Karpas-422 (cell line): ENCODE results near the gene HNRNPUL1. TPM values are rescaled to one million over a fixed set of nuclear protein-coding genes. Genes with fewer than 3 reads are reported as not detected.

Experiments used
- DNase-seq: peaks from one replicate; pipeline ENCODE4 v3.0.0-alpha.2; 2015
- H2AFZ ChIP-seq: fragments of 200-600 bp; sonication (generic); 2 replicates; pipeline ENCODE4 v1.6.1; 2014; ENCODE audit warnings: antibody characterized with exemption, low read length, mixed read lengths
- H3K27ac ChIP-seq: fragments of 200-600 bp; sonication (generic); 2 replicates; pipeline ENCODE4 v1.5.1; 2014; ENCODE audit warnings: mild to moderate bottlenecking, low read length, moderate library complexity
- H3K27me3 ChIP-seq: fragments of 200-600 bp; sonication (generic); 2 replicates; pipeline ENCODE4 v1.6.1; 2014; ENCODE audit warnings: low read length, mixed read lengths
- H3K36me3 ChIP-seq: fragments of 200-600 bp; sonication (generic); 2 replicates; pipeline ENCODE4 v1.6.1; 2014; ENCODE audit warnings: low read length, mixed read lengths; ENCODE audit not compliant: insufficient read depth
- H3K4me1 ChIP-seq: fragments of 200-600 bp; sonication (generic); 2 replicates; pipeline ENCODE4 v1.6.1; 2014; ENCODE audit warnings: mild to moderate bottlenecking, low read length, mixed read lengths
- H3K4me2 ChIP-seq: fragments of 200-600 bp; sonication (generic); 2 replicates; pipeline ENCODE4 v1.6.1; 2014; ENCODE audit warnings: low read length, low read depth, mild to moderate bottlenecking; ENCODE audit not compliant: poor library complexity, severe bottlenecking
- H3K4me3 ChIP-seq: fragments of 200-600 bp; sonication (generic); 2 replicates; pipeline ENCODE4 v1.5.1; 2014; ENCODE audit warnings: mild to moderate bottlenecking, antibody characterized with exemption, low read length, mixed read lengths
- H3K79me2 ChIP-seq: fragments of 200-600 bp; sonication (generic); 2 replicates; pipeline ENCODE4 v1.6.1; 2014; ENCODE audit warnings: mild to moderate bottlenecking, low read length, mixed read lengths
- H3K9ac ChIP-seq: fragments of 200-600 bp; sonication (generic); 2 replicates; pipeline ENCODE4 v1.6.0; 2014; ENCODE audit warnings: low read length
- H3K9me2 ChIP-seq: fragments of 200-600 bp; sonication (generic), shearing (Covaris generic); replicated peaks from 2 replicates; pipeline ENCODE4 v1.6.0; 2014; ENCODE audit warnings: mild to moderate bottlenecking, low read length, moderate library complexity; ENCODE audit not compliant: insufficient read depth
- H3K9me3 ChIP-seq: fragments of 300-700, 200-600 bp; sonication (generic); 2 replicates; pipeline ENCODE4 v1.6.1; 2014; ENCODE audit warnings: low read length, mixed read lengths
- H4K20me1 ChIP-seq: fragments of 200-600 bp; sonication (generic); 2 replicates; pipeline ENCODE4 v1.6.1; 2014; ENCODE audit warnings: mild to moderate bottlenecking, antibody characterized with exemption, low read length, low read depth; ENCODE audit not compliant: insufficient read depth
- total RNA-seq: library from RNA; depleted of rRNA; stranded (reverse); fragments of >200 nt; shearing (Covaris generic); gene quantifications from 2 replicates; pipeline ENCODE4 v1.2.3, GENCODE V29; 2014; ENCODE audit warnings: low replicate concordance

HNRNPUL1 gene
- total RNA-seq, 1 experiment from 2014 or later = 99.4 TPM

DNA sequence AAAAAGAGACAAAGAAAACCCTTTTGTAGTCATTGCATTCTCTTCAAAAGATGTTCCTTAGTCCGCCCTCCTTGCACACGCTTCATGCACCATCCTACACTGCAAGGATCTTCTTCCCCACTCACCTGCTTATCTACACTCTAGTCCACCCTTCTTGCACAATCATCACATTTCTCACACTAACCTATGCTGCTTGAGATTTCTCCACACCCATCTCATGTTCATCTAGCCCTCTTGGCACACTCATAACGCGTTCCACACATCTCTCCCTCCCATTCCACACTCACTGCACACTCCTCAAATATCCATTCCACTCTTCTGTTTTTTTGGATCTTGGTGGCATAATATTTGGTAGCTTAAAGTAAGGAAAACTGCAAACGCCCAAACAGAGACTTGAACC, 22.3 kb upstream of the HNRNPUL1 start:
- Histone ChIP-seq H3K79me2 (no peaks in the 10 kb centered on the region), H3K27ac (no peak overlapping the region), H3K4me1 (no peaks in the 10 kb centered on the region), H3K4me2 (no peak overlapping the region), H3K9ac (no peak overlapping the region), H4K20me1 (no peaks in the 10 kb centered on the region), H2AFZ (no peak overlapping the region), H3K9me3 (no peaks in the 10 kb centered on the region), H3K9me2 (no peaks in the 10 kb centered on the region), H3K36me3 (no peaks in the 10 kb centered on the region), H3K4me3 (no peak overlapping the region), H3K27me3 (no peaks in the 10 kb centered on the region)
- DNase-seq = no peak

DNA sequence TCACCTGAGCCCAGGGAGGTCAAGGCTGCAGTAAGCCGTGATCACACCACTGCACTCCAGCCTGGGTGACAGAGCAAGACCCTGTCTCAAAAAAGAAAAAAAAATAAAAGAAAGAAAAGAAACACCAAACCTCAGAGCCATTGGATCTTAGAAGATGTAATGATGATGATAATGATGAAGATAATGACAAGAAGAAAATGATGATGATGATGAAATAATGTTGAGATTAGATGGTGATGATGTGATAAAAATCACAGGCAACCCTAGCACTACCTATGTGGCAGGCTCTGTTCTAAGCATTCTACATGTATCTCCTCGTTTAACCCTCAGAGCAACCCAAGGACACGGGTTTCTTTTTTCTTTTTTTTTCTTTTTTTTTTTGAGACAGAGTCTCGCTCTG, 20.1 kb upstream of the HNRNPUL1 start:
- Histone ChIP-seq H3K9me3 (no peaks in the 10 kb centered on the region), H3K4me2 (no peak overlapping the region), H3K36me3 (no peaks in the 10 kb centered on the region), H4K20me1 (no peaks in the 10 kb centered on the region), H3K4me1 (no peaks in the 10 kb centered on the region), H3K9me2 (no peaks in the 10 kb centered on the region), H3K27ac (no peak overlapping the region), H3K9ac (no peak overlapping the region), H2AFZ (no peak overlapping the region), H3K79me2 (no peaks in the 10 kb centered on the region), H3K27me3 (no peaks in the 10 kb centered on the region), H3K4me3 (no peak overlapping the region)
- DNase-seq = no peak

DNA sequence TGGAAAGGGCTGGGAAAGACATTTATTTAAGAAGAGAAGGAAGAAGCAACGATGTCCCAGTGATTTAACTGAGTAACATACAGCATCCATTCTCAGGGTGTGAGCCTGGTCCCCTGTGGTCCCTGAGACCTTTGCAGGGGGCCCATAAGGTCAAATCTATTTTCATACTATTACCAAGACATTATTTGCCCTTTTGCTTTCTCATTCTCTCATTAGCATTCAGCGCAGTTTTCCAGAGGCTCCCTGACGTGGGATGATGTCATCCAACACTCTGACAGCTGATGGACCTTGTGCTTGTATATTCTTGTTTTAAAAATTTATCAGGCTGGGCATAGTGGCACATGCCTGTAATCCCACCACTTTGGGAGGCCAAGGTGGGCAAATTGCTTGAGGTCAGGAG, 18.3 kb upstream of the HNRNPUL1 start:
- Histone ChIP-seq H3K4me3 (no peak overlapping the region), H3K36me3 (no peaks in the 10 kb centered on the region), H3K9me3 (no peaks in the 10 kb centered on the region), H3K9me2 (no peaks in the 10 kb centered on the region), H4K20me1 (no peaks in the 10 kb centered on the region), H3K4me1 (no peaks in the 10 kb centered on the region), H3K79me2 (no peaks in the 10 kb centered on the region), H2AFZ (no peak overlapping the region), H3K9ac (no peak overlapping the region), H3K27me3 (no peaks in the 10 kb centered on the region), H3K27ac (no peak overlapping the region), H3K4me2 (no peak overlapping the region)
- no peak for DNase-seq

DNA sequence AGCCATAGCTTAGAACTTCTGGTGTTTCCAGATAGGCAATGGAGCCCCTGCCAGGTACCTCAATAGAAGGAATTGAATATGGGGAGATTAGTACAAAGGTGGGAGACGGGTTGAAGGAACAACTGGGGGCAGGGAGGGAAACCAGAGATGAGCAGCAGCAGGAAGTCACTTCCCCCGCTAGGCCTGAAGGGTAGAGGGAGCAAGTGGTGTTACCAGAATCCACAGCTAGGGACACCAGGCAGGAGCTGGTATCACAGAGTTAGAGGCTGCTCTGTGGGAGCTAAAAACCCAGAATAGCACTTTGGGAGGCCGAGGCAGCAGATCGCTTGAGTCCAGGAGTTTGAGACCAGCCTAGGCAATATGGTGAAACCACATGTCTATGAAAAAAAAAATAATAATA, 15.3 kb upstream of the HNRNPUL1 start:
- H3K4me3 ChIP-seq = no peak overlapping the region
- no peak overlapping the region for H3K4me2 ChIP-seq
- no peaks in the 10 kb centered on the region for H3K27me3 ChIP-seq
- no peaks in the 10 kb centered on the region for H3K9me2 ChIP-seq
- no peak for DNase-seq
- no peaks in the 10 kb centered on the region for H3K79me2 ChIP-seq
- H3K36me3 ChIP-seq = no peaks in the 10 kb centered on the region
- no peak overlapping the region for H3K27ac ChIP-seq
- H2AFZ ChIP-seq = no peak overlapping the region
- H4K20me1 ChIP-seq = no peaks in the 10 kb centered on the region
- no peaks in the 10 kb centered on the region for H3K4me1 ChIP-seq
- H3K9me3 ChIP-seq = no peaks in the 10 kb centered on the region
- H3K9ac ChIP-seq = no peak overlapping the region

DNA sequence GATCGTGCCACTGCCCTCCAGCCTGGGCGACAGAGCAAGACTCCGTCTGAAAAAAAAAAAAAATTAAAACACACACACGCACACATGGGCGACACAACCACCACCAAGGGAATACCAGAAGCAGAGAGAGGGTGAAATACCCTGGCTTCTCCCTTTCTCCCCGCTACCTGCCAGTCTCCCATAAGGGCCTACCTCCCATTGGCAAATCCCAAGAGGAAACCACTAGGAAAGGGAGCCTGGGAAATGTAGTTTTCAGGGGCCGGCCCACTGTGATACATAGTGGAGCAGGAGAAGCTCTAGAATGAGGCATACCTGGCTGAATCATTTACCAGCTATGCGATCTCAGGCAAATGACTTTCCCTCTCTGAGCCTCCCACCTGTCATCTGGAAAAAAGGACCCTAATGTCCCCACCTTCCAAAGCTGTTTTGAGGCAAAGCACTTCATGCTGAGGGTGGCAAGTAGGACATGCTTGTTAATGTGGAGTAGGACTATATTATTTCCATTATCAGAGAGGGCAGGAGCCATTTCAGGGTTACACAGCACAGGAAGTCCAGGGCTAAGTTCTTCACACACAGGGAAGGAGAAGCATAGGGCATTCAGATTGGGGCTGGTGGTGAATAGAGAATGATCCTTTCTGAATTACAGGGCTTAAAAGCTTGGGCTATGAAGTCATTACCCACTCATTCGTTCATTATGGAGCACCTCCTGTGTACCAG, 14.3 kb upstream of the HNRNPUL1 start:
- Histone ChIP-seq H3K9ac (no peak overlapping the region), H3K4me3 (no peak overlapping the region)

DNA sequence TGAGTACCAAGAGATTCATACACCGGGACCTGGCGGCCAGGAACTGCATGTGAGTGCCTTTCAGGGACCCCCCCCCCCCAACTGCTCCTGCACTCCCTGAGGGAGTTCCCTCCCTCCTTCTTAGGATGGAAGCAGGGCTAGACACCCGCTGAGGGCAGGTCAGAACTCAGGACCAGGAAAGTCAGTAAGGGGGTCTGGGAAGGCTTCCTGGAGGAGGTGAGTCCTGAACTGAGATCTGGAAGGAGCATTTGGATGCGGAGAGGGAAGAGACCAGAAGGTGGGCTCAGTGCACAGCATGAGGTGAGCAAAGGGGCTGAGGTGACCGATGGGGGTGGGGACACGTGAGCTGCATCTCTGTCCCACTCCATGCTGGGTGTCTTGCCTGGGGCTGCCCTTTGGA, 10.5 kb upstream of the HNRNPUL1 start:
- no peak overlapping the region for H3K4me2 ChIP-seq
- no peaks in the 10 kb centered on the region for H3K79me2 ChIP-seq
- no peaks in the 10 kb centered on the region for H3K27me3 ChIP-seq
- no peaks in the 10 kb centered on the region for H3K9me2 ChIP-seq
- H3K9ac ChIP-seq = no peak overlapping the region
- H3K4me1 ChIP-seq = no peaks in the 10 kb centered on the region
- H4K20me1 ChIP-seq = no peaks in the 10 kb centered on the region
- no peaks in the 10 kb centered on the region for H3K36me3 ChIP-seq
- H3K9me3 ChIP-seq = no peaks in the 10 kb centered on the region
- no peak for DNase-seq
- no peak overlapping the region for H3K4me3 ChIP-seq
- no peak overlapping the region for H3K27ac ChIP-seq
- H2AFZ ChIP-seq = no peak overlapping the region

More for the DNA sequence above, 14.3 kb upstream of the HNRNPUL1 start:
- Histone ChIP-seq H3K27ac (no peak overlapping the region), H2AFZ (no peak overlapping the region), H3K9me2 (no peaks in the 10 kb centered on the region), H3K79me2 (no peaks in the 10 kb centered on the region), H3K4me2 (no peak overlapping the region), H3K36me3 (no peaks in the 10 kb centered on the region), H3K27me3 (no peaks in the 10 kb centered on the region), H3K9me3 (no peaks in the 10 kb centered on the region), H3K4me1 (no peaks in the 10 kb centered on the region), H4K20me1 (no peaks in the 10 kb centered on the region)
- no peak for DNase-seq

DNA sequence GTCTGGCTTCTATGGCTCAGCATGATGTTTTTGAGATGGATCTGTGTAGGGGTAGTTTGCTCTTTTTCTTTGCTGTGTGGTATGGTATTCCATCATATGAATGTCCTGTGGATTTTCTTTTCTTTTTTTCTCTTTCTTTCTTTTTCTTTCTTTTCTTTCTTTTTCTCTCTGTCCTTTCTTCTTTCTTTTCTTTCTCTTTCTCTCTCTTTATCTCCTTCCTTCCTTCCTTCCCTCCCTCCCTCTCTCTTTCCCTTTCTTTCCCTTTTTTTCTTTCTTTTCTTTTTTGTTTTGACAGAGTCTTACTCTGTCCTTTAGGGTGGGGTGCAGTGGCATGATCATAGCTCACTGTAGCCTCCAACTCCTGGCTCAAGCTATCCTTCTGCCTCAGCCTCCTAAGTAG, 9.0 kb upstream of the HNRNPUL1 start:
- no peak overlapping the region for H3K4me2 ChIP-seq
- no peaks in the 10 kb centered on the region for H4K20me1 ChIP-seq
- no peaks in the 10 kb centered on the region for H3K79me2 ChIP-seq
- DNase-seq = no peak
- H3K9ac ChIP-seq = no peak overlapping the region
- no peaks in the 10 kb centered on the region for H3K4me1 ChIP-seq
- H3K27me3 ChIP-seq = no peaks in the 10 kb centered on the region
- no peak overlapping the region for H3K4me3 ChIP-seq
- no peaks in the 10 kb centered on the region for H3K36me3 ChIP-seq
- no peaks in the 10 kb centered on the region for H3K9me3 ChIP-seq
- no peak overlapping the region for H3K27ac ChIP-seq
- no peaks in the 10 kb centered on the region for H3K9me2 ChIP-seq
- no peak overlapping the region for H2AFZ ChIP-seq

DNA sequence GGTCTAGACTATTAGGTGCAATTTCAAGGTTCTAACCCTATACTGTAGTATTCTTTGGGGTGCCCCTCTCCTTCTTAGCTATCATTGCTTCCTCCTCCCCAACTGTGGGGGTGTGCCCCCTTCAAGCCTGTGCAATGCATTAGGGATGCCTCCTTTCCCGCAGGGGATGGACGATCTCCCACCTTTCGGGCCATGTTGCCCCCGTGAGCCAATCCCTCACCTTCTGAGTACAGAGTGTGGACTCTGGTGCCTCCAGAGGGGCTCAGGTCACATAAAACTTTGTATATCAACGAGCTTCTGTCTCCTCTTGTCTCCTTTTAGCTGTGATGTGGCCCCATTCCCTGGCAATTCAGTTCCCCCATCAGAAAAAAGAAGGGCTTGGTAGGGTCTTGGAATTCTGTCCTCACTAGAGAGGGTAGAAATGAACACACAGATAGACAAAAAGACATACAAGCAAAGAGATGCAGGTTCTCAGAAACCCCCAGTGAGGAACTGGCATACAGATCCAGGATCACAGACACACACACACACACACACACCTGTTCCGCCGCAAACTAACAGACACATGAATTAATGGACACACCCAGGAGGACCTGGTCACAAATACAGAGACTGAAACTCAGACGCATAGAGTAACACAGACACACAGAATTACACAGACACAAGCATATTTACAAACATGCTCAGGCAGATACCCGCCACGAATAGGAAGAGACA, 2.5 kb upstream of the HNRNPUL1 start:
- peak overlapping the region; percentile 54; the same call in 1 of the 2 replicates for H2AFZ ChIP-seq
- peak overlapping the region; percentile 99 for H3K4me2 ChIP-seq
- peak overlapping the region; percentile 100; the same call in 1 of the 2 replicates for H3K4me3 ChIP-seq
- H3K9me3 ChIP-seq = no peaks in the 10 kb centered on the region
- H3K9me2 ChIP-seq = no peaks in the 10 kb centered on the region
- 0 out of 2 replicates have a peak, but pooled peaks cover under 1% of the 10 kb centered on the region for H3K36me3 ChIP-seq
- no peaks in the 10 kb centered on the region for H3K27me3 ChIP-seq
- no peaks in the 10 kb centered on the region; the same call in 1 of the 2 replicates for H4K20me1 ChIP-seq
- H3K79me2 ChIP-seq = peaks cover 25% of the 10 kb centered on the region
- H3K4me1 ChIP-seq = peaks cover 21% of the 10 kb centered on the region
- no peak for DNase-seq
- no peak overlapping the region for H3K27ac ChIP-seq
- 0 out of 2 replicates have a peak overlapping the region, but pooled peaks have one; percentile 98 for H3K9ac ChIP-seq
